Neural progenitor cell (in vitro differentiated cells): ENCODE data around the gene ALDH5A1. TPM values are rescaled to one million over a fixed set of nuclear protein-coding genes. Genes with fewer than 3 reads are reported as not detected.

ENCODE experiments used
- DNase-seq: peaks from one replicate; pipeline ENCODE4 v3.0.0-alpha.2; 2016; ENCODE audit warnings: low spot score
- H2AFZ ChIP-seq: fragments of 200-600 bp; sonication (generic); replicated peaks from 2 replicates; pipeline ENCODE4 v1.6.1; 2016; ENCODE audit warnings: antibody characterized with exemption
- H3F3A ChIP-seq: fragments of 200-600 bp; sonication (generic); 2 replicates; pipeline ENCODE4 v1.6.1; 2016; ENCODE audit warnings: antibody characterized with exemption, low read depth
- H3K27ac ChIP-seq: fragments of 200-600 bp; sonication (generic); 2 replicates; pipeline ENCODE4 v1.5.1; 2016; ENCODE audit warnings: mild to moderate bottlenecking
- H3K27me3 ChIP-seq: fragments of 200-600 bp; sonication (generic); 2 replicates; pipeline ENCODE4 v1.6.1; 2016; ENCODE audit warnings: mild to moderate bottlenecking, moderate library complexity
- H3K36me3 ChIP-seq: fragments of 200-600 bp; sonication (generic); 2 replicates; pipeline ENCODE4 v1.5.1; 2016
- H3K4me1 ChIP-seq: fragments of 200-600 bp; sonication (generic); 2 replicates; pipeline ENCODE4 v1.6.1; 2016; ENCODE audit warnings: mixed run types
- H3K4me2 ChIP-seq: fragments of 200-600 bp; sonication (generic); 2 replicates; pipeline ENCODE4 v1.6.1; 2016
- H3K4me3 ChIP-seq: fragments of 200-600 bp; sonication (generic); 2 replicates; pipeline ENCODE4 v1.5.1; 2016
- H3K79me2 ChIP-seq: fragments of 200-600 bp; sonication (generic); 2 replicates; pipeline ENCODE4 v1.6.1; 2016; ENCODE audit warnings: low read depth
- H3K9ac ChIP-seq: fragments of 200-600 bp; sonication (generic); 2 replicates; pipeline ENCODE4 v1.6.1; 2016
- H3K9me3 ChIP-seq: fragments of 200-600 bp; sonication (generic); 2 replicates; pipeline ENCODE4 v1.5.1; 2016; ENCODE audit warnings: low read depth
- H4K20me1 ChIP-seq: fragments of 200-600 bp; sonication (generic); 2 replicates; pipeline ENCODE4 v1.6.1; 2016; ENCODE audit warnings: low read depth
- H3K27ac Mint-ChIP-seq: 3 replicates; pipeline ENCODE4 v1.8.0; 2021; ENCODE audit warnings: mixed read lengths
- H3K27me3 Mint-ChIP-seq: 2 replicates; pipeline ENCODE4 v1.8.0; 2022; ENCODE audit warnings: low read depth, mild to moderate bottlenecking, inconsistent platforms, moderate library complexity, mixed read lengths; ENCODE audit not compliant: insufficient read depth
- H3K36me3 Mint-ChIP-seq: 3 replicates; pipeline ENCODE4 v1.8.0; 2021; ENCODE audit warnings: mixed read lengths
- H3K4me1 Mint-ChIP-seq: 3 replicates; pipeline ENCODE4 v1.8.0; 2021; ENCODE audit warnings: mixed read lengths
- H3K4me3 Mint-ChIP-seq: 3 replicates; pipeline ENCODE4 v1.8.0; 2021; ENCODE audit warnings: mild to moderate bottlenecking, moderate library complexity, mixed read lengths
- H3K9me3 Mint-ChIP-seq: 3 replicates; pipeline ENCODE4 v1.8.0; 2020; ENCODE audit warnings: mixed read lengths
- EZH2 ChIP-seq: fragments of 200-600 bp; sonication (generic); IDR thresholded peaks from 2 replicates; pipeline ENCODE4 v1.6.1; 2017; ENCODE audit warnings: antibody characterized with exemption, mild to moderate bottlenecking, moderate library complexity
- EZH2phosphoT487 ChIP-seq: fragments of 200-600 bp; sonication (generic); IDR thresholded peaks from 2 replicates; pipeline ENCODE4 v1.6.1; 2017; ENCODE audit warnings: antibody characterized with exemption
- total RNA-seq: library from RNA; depleted of rRNA; stranded (reverse); fragments of >200 nt; gene quantifications from 2 replicates; pipeline ENCODE4 v1.2.3, GENCODE V29; 2015; ENCODE audit warnings: low replicate concordance
- TF ChIP-seq, protein P1 (sequence below): fragments of 200-600 bp; sonication (generic); IDR thresholded peaks from 2 replicates; pipeline ENCODE4 v1.5.1; 2017; ENCODE audit warnings: antibody characterized with exemption, mild to moderate bottlenecking

The ALDH5A1 gene
- total RNA-seq, 1 donor from 2014 or later = 10.8 TPM

DNA sequence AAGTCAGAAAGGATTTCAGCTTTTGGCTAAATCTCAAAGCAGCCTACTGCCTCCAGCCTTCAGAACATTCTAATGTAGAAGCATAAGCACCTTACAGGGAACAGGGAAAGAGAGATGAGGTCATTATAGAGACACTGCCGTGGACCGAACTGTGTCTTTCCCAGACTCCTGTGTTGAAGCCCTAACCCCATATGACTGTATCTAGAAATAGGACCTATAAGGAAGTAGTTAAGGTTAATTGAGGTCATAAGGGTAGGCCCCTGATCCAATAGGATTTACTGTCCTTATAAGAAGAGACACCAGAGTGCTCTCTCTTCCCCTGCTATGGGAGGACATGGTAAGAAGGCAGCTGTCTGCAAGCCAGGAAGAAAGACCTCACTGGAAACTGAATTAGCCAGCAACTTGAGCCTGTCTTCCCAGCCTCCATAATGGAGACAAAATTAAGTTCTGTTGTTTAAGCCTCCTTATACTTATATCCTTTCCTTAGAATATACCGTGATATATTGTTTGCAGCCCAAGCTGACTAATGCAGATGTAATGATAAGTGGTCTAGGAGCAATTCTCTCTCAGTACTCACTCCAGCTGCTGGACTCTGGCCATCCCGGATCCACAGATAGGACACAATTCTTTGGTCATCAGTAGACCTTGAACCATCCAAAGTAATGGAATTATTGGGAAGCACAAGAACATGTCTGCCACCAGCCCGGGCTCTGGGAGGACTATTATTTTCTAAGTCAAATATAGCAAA is 71.4 kb downstream of the ALDH5A1 start:
- no peak for TF ChIP-seq EZH2
- TF ChIP-seq, protein P1, sequence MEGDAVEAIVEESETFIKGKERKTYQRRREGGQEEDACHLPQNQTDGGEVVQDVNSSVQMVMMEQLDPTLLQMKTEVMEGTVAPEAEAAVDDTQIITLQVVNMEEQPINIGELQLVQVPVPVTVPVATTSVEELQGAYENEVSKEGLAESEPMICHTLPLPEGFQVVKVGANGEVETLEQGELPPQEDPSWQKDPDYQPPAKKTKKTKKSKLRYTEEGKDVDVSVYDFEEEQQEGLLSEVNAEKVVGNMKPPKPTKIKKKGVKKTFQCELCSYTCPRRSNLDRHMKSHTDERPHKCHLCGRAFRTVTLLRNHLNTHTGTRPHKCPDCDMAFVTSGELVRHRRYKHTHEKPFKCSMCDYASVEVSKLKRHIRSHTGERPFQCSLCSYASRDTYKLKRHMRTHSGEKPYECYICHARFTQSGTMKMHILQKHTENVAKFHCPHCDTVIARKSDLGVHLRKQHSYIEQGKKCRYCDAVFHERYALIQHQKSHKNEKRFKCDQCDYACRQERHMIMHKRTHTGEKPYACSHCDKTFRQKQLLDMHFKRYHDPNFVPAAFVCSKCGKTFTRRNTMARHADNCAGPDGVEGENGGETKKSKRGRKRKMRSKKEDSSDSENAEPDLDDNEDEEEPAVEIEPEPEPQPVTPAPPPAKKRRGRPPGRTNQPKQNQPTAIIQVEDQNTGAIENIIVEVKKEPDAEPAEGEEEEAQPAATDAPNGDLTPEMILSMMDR = no peak
- no peak for TF ChIP-seq EZH2phosphoT487
- Mint-ChIP-seq H3K27me3 (peaks cover 4% of the 10 kb centered on the region), H3K4me1 (no peaks in the 10 kb centered on the region), H3K36me3 (no peaks in the 10 kb centered on the region), H3K4me3 (no peak overlapping the region), H3K9me3 (no peaks in the 10 kb centered on the region), H3K27ac (no peak overlapping the region)
- H3K27me3 ChIP-seq = no peaks in the 10 kb centered on the region
- no peaks in the 10 kb centered on the region for H3F3A ChIP-seq
- no peaks in the 10 kb centered on the region for H4K20me1 ChIP-seq
- peaks cover 7% of the 10 kb centered on the region for H3K4me1 ChIP-seq
- no peak overlapping the region for H3K4me2 ChIP-seq
- DNase-seq = no peak
- no peaks in the 10 kb centered on the region for H3K36me3 ChIP-seq
- H3K27ac ChIP-seq = no peak overlapping the region
- no peaks in the 10 kb centered on the region for H3K79me2 ChIP-seq
- no peak overlapping the region for H3K9ac ChIP-seq
- H3K4me3 ChIP-seq = no peak overlapping the region
- H2AFZ ChIP-seq = no peak overlapping the region
- H3K9me3 ChIP-seq = no peaks in the 10 kb centered on the region

DNA sequence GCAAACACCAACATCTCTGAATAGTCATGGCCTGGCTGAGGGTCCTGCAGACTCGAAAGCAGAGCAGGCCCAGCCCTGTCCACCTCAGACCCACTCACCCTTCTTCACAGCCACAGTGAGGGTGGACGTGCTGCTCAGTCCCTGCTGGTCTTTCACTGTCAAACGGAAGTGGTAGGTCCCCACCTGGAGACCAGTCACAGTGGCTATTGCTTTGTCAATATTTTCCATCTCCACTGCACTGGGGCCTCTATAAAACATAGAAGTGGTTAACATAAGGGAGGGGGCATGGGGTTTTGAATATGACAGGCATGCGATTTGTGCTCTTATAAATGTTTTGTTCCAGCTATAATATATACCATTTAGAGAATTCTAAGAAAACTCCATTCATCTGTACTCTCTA is 73.9 kb downstream of the ALDH5A1 start:
- Histone ChIP-seq H4K20me1 (no peaks in the 10 kb centered on the region), H3K9me3 (no peaks in the 10 kb centered on the region), H3K4me2 (no peak overlapping the region), H3K79me2 (no peaks in the 10 kb centered on the region), H2AFZ (no peak overlapping the region), H3K36me3 (no peaks in the 10 kb centered on the region), H3K4me3 (no peak overlapping the region), H3K27ac (no peak overlapping the region), H3K27me3 (no peaks in the 10 kb centered on the region), H3K4me1 (peaks cover 5% of the 10 kb centered on the region), H3F3A (no peaks in the 10 kb centered on the region), H3K9ac (no peak overlapping the region)
- no peak for TF ChIP-seq EZH2
- TF ChIP-seq EZH2phosphoT487 = no peak
- TF ChIP-seq, protein P1 = no peak
- Mint-ChIP-seq H3K27me3 (peaks cover 4% of the 10 kb centered on the region), H3K36me3 (no peaks in the 10 kb centered on the region), H3K4me3 (no peak overlapping the region), H3K4me1 (no peaks in the 10 kb centered on the region), H3K9me3 (no peaks in the 10 kb centered on the region), H3K27ac (no peak overlapping the region)
- no peak for DNase-seq

DNA sequence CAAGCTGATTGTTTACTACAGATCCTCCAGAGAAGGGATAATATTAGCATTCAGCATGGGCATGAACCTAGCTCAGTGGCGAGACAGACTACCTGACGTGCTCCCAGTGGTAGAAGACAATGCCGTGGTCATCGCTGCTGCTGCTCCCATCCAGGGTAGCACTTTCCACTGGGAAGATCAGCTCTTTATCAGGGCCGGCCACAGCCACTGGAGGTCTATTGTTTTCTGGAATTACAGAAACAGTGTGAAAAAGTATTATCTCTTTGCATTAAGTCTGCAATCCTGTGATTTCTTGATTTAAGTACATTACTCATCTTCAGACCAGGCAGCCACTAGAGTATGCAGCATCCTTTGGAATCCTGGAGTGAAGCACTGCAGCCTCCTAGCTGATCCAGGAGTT is 75.0 kb downstream of the ALDH5A1 start:
- no peak overlapping the region for H3K4me2 ChIP-seq

More for the DNA sequence above, 75.0 kb downstream of the ALDH5A1 start:
- Histone ChIP-seq H3K9me3 (no peaks in the 10 kb centered on the region), H2AFZ (no peak overlapping the region), H3K4me1 (no peaks in the 10 kb centered on the region), H3K36me3 (no peaks in the 10 kb centered on the region), H3K27ac (no peak overlapping the region), H3K4me3 (no peak overlapping the region), H4K20me1 (no peaks in the 10 kb centered on the region), H3K27me3 (no peaks in the 10 kb centered on the region), H3K9ac (no peak overlapping the region), H3F3A (no peaks in the 10 kb centered on the region), H3K79me2 (no peaks in the 10 kb centered on the region)
- Mint-ChIP-seq H3K27me3 (peaks cover 2% of the 10 kb centered on the region), H3K36me3 (no peaks in the 10 kb centered on the region), H3K4me1 (no peaks in the 10 kb centered on the region), H3K4me3 (no peak overlapping the region), H3K27ac (peak overlapping the region; percentile 5), H3K9me3 (no peaks in the 10 kb centered on the region)
- no peak for TF ChIP-seq EZH2
- TF ChIP-seq, protein P1 = no peak
- no peak for TF ChIP-seq EZH2phosphoT487
- no peak for DNase-seq
